Spleen (tissue), 11 donors: ENCODE measurements around the gene FBP2. TPM values are rescaled to one million over a fixed set of nuclear protein-coding genes. Genes with fewer than 3 reads are reported as not detected.

ENCODE experiments used
- DNase-seq: peaks from one replicate; pipeline ENCODE4 v3.0.0-alpha.2; 2020
- H3K27ac ChIP-seq, 8 donors: fragments of 200-600 bp; sonication (generic) in 7 of 8; 1 replicate in 4 of 8; 2 replicates in 4 of 8; pipeline versions ENCODE4 v1.5.0 to v1.8.0; 2016 to 2021; ENCODE audit warnings: inconsistent platforms in 4 of 8, mild to moderate bottlenecking in 4 of 8, moderate library complexity in 1 of 8
- H3K27me3 ChIP-seq, 7 donors: fragments of 200-600 bp; sonication (generic) in 6 of 7; replicated peaks in 1 of 7; 1 replicate in 4 of 7; 2 replicates in 3 of 7; pipeline versions ENCODE4 v1.5.0 to v1.8.0; 2016 to 2021; ENCODE audit warnings: inconsistent platforms in 3 of 7, mild to moderate bottlenecking in 1 of 7
- H3K36me3 ChIP-seq, 6 donors: fragments of 200-600 bp; sonication (generic) in 5 of 6; 1 replicate in 4 of 6; 2 replicates in 2 of 6; pipeline versions ENCODE4 v1.5.0 to v1.8.0; 2016 to 2021; ENCODE audit warnings: inconsistent platforms in 2 of 6
- H3K4me1 ChIP-seq, 6 donors: fragments of 200-600 bp; sonication (generic) in 5 of 6; 1 replicate in 3 of 6; 2 replicates in 3 of 6; pipeline versions ENCODE4 v1.5.0 to v1.8.0; 2016 to 2021; ENCODE audit warnings: inconsistent platforms in 3 of 6
- H3K4me3 ChIP-seq, 8 donors: fragments of 200-600 bp; sonication (generic) in 7 of 8; 1 replicate in 4 of 8; 2 replicates in 4 of 8; pipeline versions ENCODE4 v1.5.0 to v1.8.0; 2016 to 2021; ENCODE audit warnings: inconsistent platforms in 4 of 8, mild to moderate bottlenecking in 4 of 8, moderate library complexity in 2 of 8
- H3K9me3 ChIP-seq, 8 donors: fragments of 200-600 bp; sonication (generic) in 7 of 8; 1 replicate in 4 of 8; 2 replicates in 4 of 8; pipeline versions ENCODE4 v1.5.0 to v1.8.0; 2016 to 2021; ENCODE audit warnings: inconsistent platforms in 4 of 8
- CTCF ChIP-seq, 11 experiments: fragments of 200-600 bp in 7 of 11; fragments of 450-650 bp in 4 of 11; sonication (generic) in 4 of 11; IDR thresholded peaks in 8 of 11; conservative IDR thresholded peaks in 3 of 11; 1 replicate in 7 of 11; 2 replicates in 4 of 11; pipeline versions ENCODE4 v1.4.0 to v1.8.0; 2016 to 2021; ENCODE audit warnings: antibody characterized with exemption in 11 of 11, inconsistent platforms in 4 of 11, mild to moderate bottlenecking in 1 of 11
- POLR2A ChIP-seq, 3 donors: fragments of 450-650 bp; IDR thresholded peaks; one replicate each; pipeline ENCODE4 v1.5.1; 2017; ENCODE audit warnings: antibody characterized with exemption in 3 of 3, mild to moderate bottlenecking in 1 of 3
- POLR2AphosphoS5 ChIP-seq, 3 donors: sonication (generic); formaldehyde crosslinking; IDR thresholded peaks; one replicate each; pipeline ENCODE4 v1.5.1; 2017; ENCODE audit warnings: antibody characterized with exemption in 3 of 3
- WGBS, 5 donors: extraction: QIAGEN DNeasy Blood & Tissue Kit in 3 of 5; methylation state at CpG; one replicate each; pipeline versions ENCODE4 v1.1.5 to v1.1.7; 2013 to 2018; 5-methylcytosine and 5-hydroxymethylcytosine counted together
- intact Hi-C: fragments of 100-400 bp; cut with DNase I; formaldehyde crosslinking; loops from one replicate; pipeline ENCODE4 v1.15.0; 2023; ENCODE audit warnings: low total_unique reads
- polyA plus RNA-seq, 3 donors: library from polyadenylated mRNA; stranded (reverse); fragments of 200-250 nt; gene quantifications; one replicate each; pipeline ENCODE4 v1.2.1, GENCODE V29; 2013
- total RNA-seq, 7 donors: library from RNA; depleted of rRNA in 3 of 7; stranded (reverse); fragments of >200 nt in 3 of 7; fragmentation: NEBNext Ultra II Directional in 4 of 7; extraction: Animal tissue kit (Norgen Biotek cat#: 25700) in 4 of 7; gene quantifications; one replicate each; pipeline versions ENCODE4 v1.1.0 to v1.2.1, GENCODE V29; 2016 to 2021
- donor health status: healthy with polysubstance abuse.
- donor health status: DM: no; HTN: no; CAD: no; lungs with moderate emphysema.
- donor health status: DM: no; HTN: no; CAD: no.
- donor health status: Bipolar disorder and iron deficiency.
- donor health status: healthy.
- donor health status: DM: no; HTN: no; CAD: no.
- donor health status: DM: yes; HTN: yes; CAD: no.

The FBP2 gene
- total and polyA plus RNA-seq, 10 donors = 0.06 to 0.50 TPM; not detected in 8

- no peak overlapping the region for H3K27ac ChIP-seq
- intact Hi-C loops = no loop called here
- peaks cover 0 to 18% (median 0%) of the 10 kb centered on the region in 7 donors for H3K27me3 ChIP-seq
- WGBS, 5 donors = 45 to 88% (median 69%) methylated on average over 1 of the region's 1 CpG
- no peaks in the 10 kb centered on the region for H3K9me3 ChIP-seq
- TF ChIP-seq POLR2A (IDR thresholded peaks at IDR 0.05) (no peak), POLR2AphosphoS5 (IDR thresholded peaks at IDR 0.05) (no peak), CTCF (IDR thresholded peaks at IDR 0.05 in 8 of 11, conservative IDR thresholded peaks at IDR 0.05 in 3 of 11) (no peak)
- H3K4me1 ChIP-seq = no peaks in the 10 kb centered on the region
- H3K4me3 ChIP-seq = no peak overlapping the region
- no peak for DNase-seq
- no peaks in the 10 kb centered on the region for H3K36me3 ChIP-seq
These were observed 66.7 kb downstream of the FBP2 start for GRCh38 chr9:94526951-94527350.

GRCh38 chr9:94526271-94526670, 67.4 kb downstream of the FBP2 start:
- intact Hi-C loops = no loop called here
- WGBS, 5 donors = 92 to 98% (median 95%) methylated on average over 1 of the region's 1 CpG
- Histone ChIP-seq H3K9me3 (no peaks in the 10 kb centered on the region), H3K4me3 (no peak overlapping the region), H3K27me3 (peaks cover 0 to 18% (median 0%) of the 10 kb centered on the region in 7 donors), H3K27ac (no peak overlapping the region), H3K4me1 (no peaks in the 10 kb centered on the region), H3K36me3 (no peaks in the 10 kb centered on the region)
- no peak for TF ChIP-seq POLR2AphosphoS5 (IDR thresholded peaks at IDR 0.05)
- no peak for TF ChIP-seq CTCF (IDR thresholded peaks at IDR 0.05 in 8 of 11, conservative IDR thresholded peaks at IDR 0.05 in 3 of 11)
- no peak for TF ChIP-seq POLR2A (IDR thresholded peaks at IDR 0.05)
- no peak for DNase-seq

- intact Hi-C loops = no loop called here
- 76 to 84% (median 80%) methylated on average over 7 of the region's 7 CpGs for WGBS, 5 donors
- H3K36me3 ChIP-seq = no peaks in the 10 kb centered on the region
- no peaks in the 10 kb centered on the region for H3K9me3 ChIP-seq
- H3K4me1 ChIP-seq = no peaks in the 10 kb centered on the region
- no peak for DNase-seq
- no peak overlapping the region for H3K4me3 ChIP-seq
- no peak for TF ChIP-seq POLR2AphosphoS5 (IDR thresholded peaks at IDR 0.05)
- no peak for TF ChIP-seq POLR2A (IDR thresholded peaks at IDR 0.05)
- TF ChIP-seq CTCF (IDR thresholded peaks at IDR 0.05 in 8 of 11, conservative IDR thresholded peaks at IDR 0.05 in 3 of 11) = no peak
- H3K27ac ChIP-seq = no peak overlapping the region
- H3K27me3 ChIP-seq = peaks cover 0 to 18% (median 0%) of the 10 kb centered on the region in 7 donors
These were observed 68.1 kb downstream of the FBP2 start for GRCh38 chr9:94525396-94526035.

- H3K4me3 ChIP-seq = no peak overlapping the region
- 85 to 99% (median 91%) methylated on average over 4 of the region's 4 CpGs for WGBS, 5 donors
- H3K36me3 ChIP-seq = no peaks in the 10 kb centered on the region
- no peaks in the 10 kb centered on the region for H3K9me3 ChIP-seq
- no peaks in the 10 kb centered on the region for H3K4me1 ChIP-seq
- peaks cover 0 to 7% (median 0%) of the 10 kb centered on the region in 7 donors for H3K27me3 ChIP-seq
- no peak overlapping the region for H3K27ac ChIP-seq
- no peak for DNase-seq
- intact Hi-C loops = no loop called here
- no peak for TF ChIP-seq CTCF (IDR thresholded peaks at IDR 0.05 in 8 of 11, conservative IDR thresholded peaks at IDR 0.05 in 3 of 11)
- TF ChIP-seq POLR2AphosphoS5 (IDR thresholded peaks at IDR 0.05) = no peak
- no peak for TF ChIP-seq POLR2A (IDR thresholded peaks at IDR 0.05)
These were observed 76.4 kb downstream of the FBP2 start for GRCh38 chr9:94517254-94517653.
